ENCODE data around the gene MRPL45.
"Not testable (repeated sequence)": the region's sequence is repeated elsewhere in the genome, so short reads cannot be mapped to it uniquely, and the experiment has no call there.

MRPL45 gene

GRCh38 chr17:38296834-38297517, at the start of gene MRPL45:
Gene MRPL45 (plus strand): TSS chr17:38297168. CDS start chr17:38297184, 16 bp downstream.
- DNase-seq (ENCODE audit: low spot score), result peak; percentile 98

GRCh38 chr17:38253191-38253590, 43.8 kb upstream of the MRPL45 start:
- DNase-seq (ENCODE audit: low spot score), result not testable (repeated sequence)

GRCh38 chr17:38254357-38254756, 42.6 kb upstream of the MRPL45 start:
- DNase-seq (ENCODE audit: low spot score), result not testable (repeated sequence)

GRCh38 chr17:38257013-38257621, 39.9 kb upstream of the MRPL45 start:
- DNase-seq (ENCODE audit: low spot score), result peak; percentile 93

GRCh38 chr17:38265974-38266506, 30.9 kb upstream of the MRPL45 start:
- DNase-seq (ENCODE audit: low spot score), result not testable (repeated sequence)

GRCh38 chr17:38266571-38266970, 30.4 kb upstream of the MRPL45 start:
- not testable (repeated sequence) for DNase-seq (ENCODE audit: low spot score)

GRCh38 chr17:38268138-38268537, 28.8 kb upstream of the MRPL45 start:
- DNase-seq (ENCODE audit: low spot score), result not testable (repeated sequence)

- not testable (repeated sequence) for DNase-seq (ENCODE audit: low spot score)
Measured at GRCh38 chr17:38269045-38269444, 27.9 kb upstream of the MRPL45 start.

GRCh38 chr17:38269552-38269951, 27.4 kb upstream of the MRPL45 start:
- not testable (repeated sequence) for DNase-seq (ENCODE audit: low spot score)

GRCh38 chr17:38285994-38286393, 11.0 kb upstream of the MRPL45 start:
- not testable (repeated sequence) for DNase-seq (ENCODE audit: low spot score)

- not testable (repeated sequence) for DNase-seq (ENCODE audit: low spot score)
Measured at GRCh38 chr17:38286501-38287091, 10.4 kb upstream of the MRPL45 start.

- DNase-seq (ENCODE audit: low spot score), result not testable (repeated sequence)
Measured at GRCh38 chr17:38288217-38288827, 8.6 kb upstream of the MRPL45 start.

GRCh38 chr17:38289760-38290159, 7.2 kb upstream of the MRPL45 start:
- DNase-seq (ENCODE audit: low spot score), result not testable (repeated sequence)

GRCh38 chr17:38295602-38296365, 1.2 kb upstream of the MRPL45 start:
- DNase-seq (ENCODE audit: low spot score), result not testable (repeated sequence)

GRCh38 chr17:38315497-38315896, 18.5 kb downstream of the MRPL45 start:
- no peak for DNase-seq (ENCODE audit: low spot score)

- no peak for DNase-seq (ENCODE audit: low spot score)
Measured at GRCh38 chr17:38317081-38317480, 20.1 kb downstream of the MRPL45 start.

GRCh38 chr17:38320482-38320881, 23.5 kb downstream of the MRPL45 start:
- DNase-seq (ENCODE audit: low spot score), result no peak

GRCh38 chr17:38322156-38322779, 25.3 kb downstream of the MRPL45 start:
- peak; percentile 85 for DNase-seq (ENCODE audit: low spot score)

GRCh38 chr17:38322897-38323296, 25.9 kb downstream of the MRPL45 start:
- DNase-seq (ENCODE audit: low spot score), result no peak

- DNase-seq (ENCODE audit: low spot score), result no peak
Measured at GRCh38 chr17:38324141-38324697, 27.3 kb downstream of the MRPL45 start.

- no peak for DNase-seq (ENCODE audit: low spot score)
Measured at GRCh38 chr17:38324772-38325171, 27.8 kb downstream of the MRPL45 start.
